ENCODE measurements around the gene PEX1. TPM values are rescaled to one million over a fixed set of nuclear protein-coding genes. Genes with fewer than 3 reads are reported as not detected.

Gene PEX1
- total and polyA plus RNA-seq, 2 donors (not counting 3 experiments of a cell fraction or from before 2014, with no cell fraction given) = 8.4 to 11.7 TPM

DNA sequence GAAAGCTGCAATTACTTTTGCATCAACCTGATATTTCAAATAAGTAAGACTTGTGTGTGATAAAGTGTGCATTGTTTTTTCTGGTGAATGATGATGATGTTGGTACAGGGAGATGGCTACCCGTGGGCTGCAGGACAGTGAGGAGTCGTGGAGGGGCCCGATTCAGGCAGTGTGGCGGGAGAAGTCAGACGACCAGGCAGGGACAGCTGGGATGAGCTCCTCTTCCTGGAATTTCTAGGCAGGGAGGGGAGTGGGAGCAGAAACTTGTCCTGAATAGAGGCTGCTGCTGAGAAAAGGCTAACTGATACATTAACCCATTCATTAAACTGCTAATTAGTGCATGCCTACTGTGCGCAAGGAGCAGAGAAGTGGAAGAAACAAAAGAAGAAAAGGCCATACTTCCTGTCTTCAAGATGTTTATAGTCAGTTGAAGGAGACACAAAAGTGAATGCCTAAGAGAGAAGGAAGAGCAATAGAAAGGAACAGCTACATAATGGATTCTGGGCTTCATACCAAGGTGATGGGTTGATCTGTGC, 90.3 kb downstream of the PEX1 start:
- H3K27ac ChIP-seq (ENCODE audit: insufficient read depth, low read depth, low read length) = no peak overlapping the region
- BruUV-seq (replicated peaks) = no TSS peak
- dilution Hi-C loops (cut with MboI; ENCODE audit: extremely low pct_ligation_motif_present, low sequenced_read_pairs) = no loop called here
- H3K9me1 ChIP-seq (replicated peaks; ENCODE audit: control insufficient read depth, extremely low read depth, insufficient read depth, low read length) = no peaks in the 10 kb centered on the region
- H3K4me3 ChIP-seq (replicated peaks in 1 of 3; ENCODE audit: insufficient read depth in 1 of 3, low read depth in 1 of 3, low read length in 3 of 3) = no peak overlapping the region
- no peak for TF ChIP-seq FOS (IDR thresholded peaks at IDR 0.05; ENCODE audit: borderline replicate concordance, insufficient read depth, low read length)
- no peak for TF ChIP-seq POLR2AphosphoS5 (IDR thresholded peaks at IDR 0.05; ENCODE audit: insufficient read depth, low read depth, low read length)
- no peak for TF ChIP-seq GATA2 (IDR thresholded peaks at IDR 0.05; ENCODE audit: insufficient read depth, insufficient read length, low read depth, low read length)
- TF ChIP-seq, protein P1, sequence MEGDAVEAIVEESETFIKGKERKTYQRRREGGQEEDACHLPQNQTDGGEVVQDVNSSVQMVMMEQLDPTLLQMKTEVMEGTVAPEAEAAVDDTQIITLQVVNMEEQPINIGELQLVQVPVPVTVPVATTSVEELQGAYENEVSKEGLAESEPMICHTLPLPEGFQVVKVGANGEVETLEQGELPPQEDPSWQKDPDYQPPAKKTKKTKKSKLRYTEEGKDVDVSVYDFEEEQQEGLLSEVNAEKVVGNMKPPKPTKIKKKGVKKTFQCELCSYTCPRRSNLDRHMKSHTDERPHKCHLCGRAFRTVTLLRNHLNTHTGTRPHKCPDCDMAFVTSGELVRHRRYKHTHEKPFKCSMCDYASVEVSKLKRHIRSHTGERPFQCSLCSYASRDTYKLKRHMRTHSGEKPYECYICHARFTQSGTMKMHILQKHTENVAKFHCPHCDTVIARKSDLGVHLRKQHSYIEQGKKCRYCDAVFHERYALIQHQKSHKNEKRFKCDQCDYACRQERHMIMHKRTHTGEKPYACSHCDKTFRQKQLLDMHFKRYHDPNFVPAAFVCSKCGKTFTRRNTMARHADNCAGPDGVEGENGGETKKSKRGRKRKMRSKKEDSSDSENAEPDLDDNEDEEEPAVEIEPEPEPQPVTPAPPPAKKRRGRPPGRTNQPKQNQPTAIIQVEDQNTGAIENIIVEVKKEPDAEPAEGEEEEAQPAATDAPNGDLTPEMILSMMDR (IDR thresholded peaks at IDR 0.05; ENCODE audit: extremely low read depth in 1 of 2, insufficient read depth in 1 of 2, low read depth in 1 of 2, low read length in 2 of 2) = no peak
- no peak for TF ChIP-seq POLR2A (IDR thresholded peaks at IDR 0.05; ENCODE audit: low read depth, low read length)
- TF ChIP-seq EZH2 (IDR thresholded peaks at IDR 0.05; ENCODE audit: borderline replicate concordance, low read depth, low read length, severe bottlenecking) = no peak
- no peak for TF ChIP-seq MYC (IDR thresholded peaks at IDR 0.05; ENCODE audit: low read depth, low read length)
- no peak for TF ChIP-seq JUN (IDR thresholded peaks at IDR 0.05; ENCODE audit: borderline replicate concordance, insufficient read depth, insufficient read length, low read depth)
- DNase-seq (ENCODE audit: low read depth, low spot score) (no peak), FAIRE-seq (no peak)
- H2AFZ ChIP-seq (ENCODE audit: low read depth, low read length) = no peak overlapping the region
- no peaks in the 10 kb centered on the region for H3K4me1 ChIP-seq (ENCODE audit: control insufficient read depth, extremely low read depth, insufficient read depth, low read length)
- peaks cover 8 to 15% of the 10 kb centered on the region in 2 experiments for H3K27me3 ChIP-seq (ENCODE audit: control insufficient read depth in 2 of 2, insufficient read depth in 2 of 2, low read length in 2 of 2)
- H3K36me3 ChIP-seq (ENCODE audit: control insufficient read depth in 2 of 2, extremely low read depth in 1 of 2, insufficient read depth in 2 of 2, low read length in 2 of 2) = no peaks in the 10 kb centered on the region
- intact Hi-C loops (cut with micrococcal nuclease) = no loop called here
- H3K9me3 ChIP-seq (replicated peaks; ENCODE audit: control insufficient read depth, insufficient read depth, low read length) = no peaks in the 10 kb centered on the region
- POLR2A ChIA-PET = no interaction called here
- H3K9ac ChIP-seq (replicated peaks; ENCODE audit: extremely low read depth, insufficient read depth, low read length) = no peak overlapping the region
- H3K4me2 ChIP-seq (ENCODE audit: insufficient read depth, low read length) = no peak overlapping the region
- no peaks in the 10 kb centered on the region for H4K20me1 ChIP-seq (replicated peaks; ENCODE audit: control insufficient read depth, extremely low read depth, insufficient read depth, low read length)
- no peaks in the 10 kb centered on the region for H3K79me2 ChIP-seq (ENCODE audit: control insufficient read depth, insufficient read depth, low read length)
- CTCF ChIA-PET = interaction anchor here (0.8 to 2.4 kb wide), 5 partner anchors 8 to 23 kb away, joined by 3 to 36 read pairs (median 4); partner anchors contain the start of gene GATAD1

Other genes starting within 250 kb of the PEX1 start
- 26.2 and 28.9 TPM in 2 replicates for gene GATAD1, start 81.0 kb downstream of the PEX1 start, total RNA-seq
- gene GATAD1, start 81.0 kb downstream of the PEX1 start, polyA plus RNA-seq = 11.0 and 13.7 TPM in 2 replicates
- gene ERVW-1, start 50.6 kb downstream of the PEX1 start, total RNA-seq = not detected in 2 replicates
- not detected in 2 replicates for gene ERVW-1, start 50.6 kb downstream of the PEX1 start, polyA plus RNA-seq
- gene RBM48, start 275 bp upstream of the PEX1 start, total RNA-seq = 12.0 and 13.1 TPM in 2 replicates
- gene RBM48, start 275 bp upstream of the PEX1 start, polyA plus RNA-seq = 9.6 and 9.8 TPM in 2 replicates
- gene FAM133B, start 61.9 kb upstream of the PEX1 start, total RNA-seq = 26.9 and 27.6 TPM in 2 replicates
- gene FAM133B, start 61.9 kb upstream of the PEX1 start, polyA plus RNA-seq = 6.6 and 9.1 TPM in 2 replicates